ENCODE measurements around the gene MAP3K7.

DNA sequence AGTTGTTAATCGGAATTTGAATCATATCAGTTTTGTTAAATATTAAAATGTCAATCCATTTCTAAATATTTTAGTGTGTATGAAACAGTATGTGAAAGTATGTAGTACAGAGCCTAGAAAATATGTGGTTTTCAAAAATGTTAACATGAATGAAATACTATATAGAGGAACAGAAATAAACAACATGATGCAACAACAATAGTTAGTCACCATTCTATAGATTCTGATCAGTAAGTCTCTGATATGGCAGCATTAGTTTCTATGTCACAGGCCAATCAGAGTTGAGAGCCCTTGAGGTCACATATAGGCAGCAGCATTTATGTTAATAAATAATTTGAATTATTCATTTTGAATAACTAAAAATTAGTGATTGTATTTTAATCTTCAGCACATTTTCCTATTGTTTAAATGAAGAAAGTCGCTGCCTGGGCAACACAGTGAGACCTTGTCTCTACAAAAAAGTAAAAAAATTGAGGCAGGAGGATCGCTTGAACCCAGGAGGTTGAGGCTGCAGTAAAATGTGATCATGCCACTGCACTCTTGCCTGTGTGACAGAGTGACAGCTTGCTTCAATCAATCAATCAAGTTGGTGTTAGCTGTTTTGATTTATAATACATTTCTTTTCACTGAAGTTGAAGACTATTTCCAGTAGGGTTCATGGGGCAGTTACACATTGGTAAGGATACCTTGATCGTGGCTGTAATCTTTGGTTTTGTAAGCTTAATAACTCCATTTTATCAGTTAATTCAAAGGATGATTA, 11.5 kb upstream of the MAP3K7 start:
- TF ChIP-seq CTCF (IDR thresholded peaks at IDR 0.05), result no peak
- no peak for TF ChIP-seq POLR2A (IDR thresholded peaks at IDR 0.05)
